Gastrocnemius medialis (tissue), 4 donors: Measurements from ENCODE around the gene MERTK.

Source experiments
- CTCF ChIP-seq, 5 experiments: fragments of 450-650 bp in 3 of 5; fragments of 200-600 bp in 2 of 5; sonication (generic) in 2 of 5; IDR thresholded peaks in 4 of 5; conservative IDR thresholded peaks in 1 of 5; 1 replicate in 4 of 5; 2 replicates in 1 of 5; pipeline ENCODE4 v1.5.1; 2016 to 2019; ENCODE audit warnings: antibody characterized with exemption in 5 of 5, mild to moderate bottlenecking in 3 of 5, moderate library complexity in 3 of 5
- POLR2A ChIP-seq, 2 donors: fragments of 450-650 bp; IDR thresholded peaks; one replicate each; pipeline ENCODE4 v1.6.1; 2017; ENCODE audit warnings: antibody characterized with exemption in 2 of 2, mild to moderate bottlenecking in 2 of 2, moderate library complexity in 2 of 2

DNA sequence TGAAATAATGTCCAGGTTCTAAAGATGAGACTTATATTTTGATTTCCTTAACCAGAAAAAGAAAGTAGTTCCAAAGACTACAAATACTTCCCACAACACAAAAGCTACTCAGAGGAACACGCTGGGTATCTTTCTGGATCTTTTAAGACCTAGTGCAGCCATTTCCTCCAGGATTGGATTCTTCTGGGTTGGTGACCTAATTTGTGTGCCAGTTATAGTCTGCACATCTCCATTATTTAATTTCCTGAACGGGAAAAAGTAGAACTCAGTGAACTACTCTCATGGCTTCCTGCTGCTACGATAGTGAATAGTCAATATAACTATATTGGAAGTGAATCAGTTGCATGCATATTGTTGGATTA, 158.2 kb downstream of the MERTK start:
- no peak for TF ChIP-seq POLR2A (IDR thresholded peaks at IDR 0.05)
- TF ChIP-seq CTCF (IDR thresholded peaks at IDR 0.05 in 4 of 5, conservative IDR thresholded peaks at IDR 0.05 in 1 of 5) = no peak
